SU-DHL-6 (cell line): ENCODE measurements around the gene TCF20.

Experiments used
- H2AFZ ChIP-seq: fragments of 200-600 bp; sonication (generic); 2 replicates; pipeline ENCODE4 v1.6.1; 2014; ENCODE audit warnings: low read depth, mild to moderate bottlenecking, moderate library complexity, mixed read lengths, antibody characterized with exemption, low read length; ENCODE audit not compliant: severe bottlenecking
- H3F3A ChIP-seq: fragments of 200-600 bp; shearing (Covaris generic); 2 replicates; pipeline ENCODE4 v1.6.0; 2016; ENCODE audit warnings: antibody characterized with exemption, mild to moderate bottlenecking; ENCODE audit not compliant: insufficient read depth
- H3K27ac ChIP-seq: fragments of 200-600 bp; sonication (generic); 2 replicates; pipeline ENCODE4 v1.5.1; 2016; ENCODE audit warnings: low read depth, mild to moderate bottlenecking, low read length, moderate library complexity, mixed read lengths
- H3K27me3 ChIP-seq: fragments of 200-600 bp; sonication (generic), shearing (Covaris generic); 2 replicates; pipeline ENCODE4 v1.6.0; 2014; ENCODE audit warnings: mild to moderate bottlenecking, low read length
- H3K36me3 ChIP-seq: fragments of 200-600 bp; sonication (generic); 2 replicates; pipeline ENCODE4 v1.6.1; 2014; ENCODE audit warnings: mild to moderate bottlenecking, low read length, mixed read lengths
- H3K4me2 ChIP-seq: fragments of 300-600, 200-600 bp; shearing (Covaris generic), sonication (generic); 2 replicates; pipeline ENCODE4 v1.6.0; 2014; ENCODE audit warnings: low read length, low read depth, mild to moderate bottlenecking; ENCODE audit not compliant: poor library complexity, severe bottlenecking
- H3K4me3 ChIP-seq: fragments of 200-600 bp; sonication (generic); 2 replicates; pipeline ENCODE4 v1.5.1; 2014; ENCODE audit warnings: antibody characterized with exemption, low read length, mild to moderate bottlenecking, mixed read lengths; ENCODE audit not compliant: insufficient read depth, poor library complexity, severe bottlenecking
- H3K79me2 ChIP-seq: fragments of 200-600 bp; sonication (generic); 2 replicates; pipeline ENCODE4 v1.6.1; 2014; ENCODE audit warnings: mild to moderate bottlenecking, low read length, moderate library complexity; ENCODE audit not compliant: insufficient read depth
- H3K9ac ChIP-seq: fragments of 200-600 bp; sonication (generic); 2 replicates; pipeline ENCODE4 v1.7.0; 2014; ENCODE audit warnings: mild to moderate bottlenecking, low read length
- H3K9me2 ChIP-seq: fragments of 200-600 bp; sonication (generic); replicated peaks from 2 replicates; pipeline ENCODE4 v1.6.1; 2014; ENCODE audit warnings: low read length; ENCODE audit not compliant: insufficient read depth
- H3K9me3 ChIP-seq: fragments of 200-600 bp; sonication (generic); 2 replicates; pipeline ENCODE4 v1.6.1; 2014; ENCODE audit warnings: low read length, mixed read lengths; ENCODE audit not compliant: insufficient read depth
- H4K20me1 ChIP-seq: fragments of 200-600 bp; sonication (generic); 2 replicates; pipeline ENCODE4 v1.6.1; 2014; ENCODE audit warnings: low read depth, mild to moderate bottlenecking, antibody characterized with exemption, low read length, moderate library complexity, mixed read lengths
- CTCF ChIP-seq: fragments of 200-600 bp; sonication (generic); IDR thresholded peaks from one replicate; pipeline ENCODE4 v1.5.1; 2017; ENCODE audit warnings: antibody characterized with exemption, mild to moderate bottlenecking, low read length, moderate library complexity; ENCODE audit not compliant: insufficient read depth, poor library complexity, severe bottlenecking
- EZH2phosphoT487 ChIP-seq: fragments of 200-600 bp; sonication (generic), shearing (Covaris generic); conservative IDR thresholded peaks from 2 replicates; pipeline ENCODE4 v1.6.1; 2018; ENCODE audit warnings: mild to moderate bottlenecking, antibody characterized with exemption, low read length, moderate library complexity, mixed read lengths

TCF20 gene

DNA sequence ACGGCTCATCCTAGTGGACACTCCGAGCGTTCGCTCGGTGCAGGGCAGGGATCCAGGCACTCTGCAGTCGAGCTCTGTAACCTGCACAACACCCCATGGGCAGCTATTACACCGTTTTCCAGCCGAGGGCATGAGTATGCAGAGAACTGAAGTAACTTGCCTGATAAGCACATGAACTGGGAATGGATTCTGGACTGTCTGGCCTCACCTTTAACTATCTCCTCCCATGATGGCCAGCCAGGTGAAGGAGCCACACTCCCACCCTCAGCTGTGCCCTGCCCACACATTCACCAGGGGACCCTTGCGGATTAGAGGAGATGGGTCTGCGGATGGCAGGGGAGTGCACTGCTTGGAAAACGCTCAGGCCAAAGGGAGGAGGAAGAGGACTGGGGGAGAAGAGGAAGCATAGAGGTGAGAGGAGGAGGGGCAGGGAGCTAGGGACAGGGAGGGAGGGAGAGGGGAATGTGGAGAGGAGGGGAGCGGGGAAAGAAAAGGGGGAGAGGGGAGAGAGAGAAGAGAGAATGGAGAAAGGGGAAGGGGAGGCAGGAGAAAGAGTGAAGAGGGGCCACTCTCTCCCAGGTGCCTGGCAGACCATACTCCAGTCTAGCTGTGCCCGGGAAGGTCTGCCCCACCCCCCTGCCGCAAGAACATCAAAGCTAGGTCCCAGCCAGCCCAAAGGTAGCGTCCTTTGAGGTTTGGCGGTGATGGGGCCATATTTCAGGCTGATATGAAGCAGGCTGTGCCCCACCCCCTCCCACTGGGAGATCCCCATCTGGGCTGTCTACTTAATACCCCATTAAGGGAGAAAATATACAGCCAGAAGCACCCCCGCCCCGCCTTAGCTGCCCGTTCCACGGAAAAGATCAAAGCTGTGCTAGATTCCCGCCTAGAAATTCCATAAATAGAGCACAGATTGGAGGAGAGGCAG is 33.2 kb upstream of the TCF20 start:
- Histone ChIP-seq H3K27me3 (no peaks in the 10 kb centered on the region), H3K4me3 (no peak overlapping the region), H3K4me2 (no peak overlapping the region)

GRCh38 chr22:42301742-42302102 is 31.3 kb upstream of the TCF20 start:
- H4K20me1 ChIP-seq, result no peaks in the 10 kb centered on the region
- H3K4me2 ChIP-seq, result no peak overlapping the region
- no peaks in the 10 kb centered on the region for H3K27me3 ChIP-seq
- no peak overlapping the region for H3K4me3 ChIP-seq
- no peaks in the 10 kb centered on the region for H3K9me2 ChIP-seq
- no peaks in the 10 kb centered on the region for H3K79me2 ChIP-seq
- peaks cover 7% of the 10 kb centered on the region for H3F3A ChIP-seq
- no peaks in the 10 kb centered on the region for H3K36me3 ChIP-seq
- H3K9ac ChIP-seq, result no peak overlapping the region
- H2AFZ ChIP-seq, result no peak overlapping the region
- no peaks in the 10 kb centered on the region for H3K9me3 ChIP-seq
- no peak overlapping the region for H3K27ac ChIP-seq
- TF ChIP-seq CTCF, result no peak
- no peak for TF ChIP-seq EZH2phosphoT487

More for the DNA sequence above, 33.2 kb upstream of the TCF20 start:
- no peaks in the 10 kb centered on the region for H4K20me1 ChIP-seq
- TF ChIP-seq EZH2phosphoT487, result no peak
- TF ChIP-seq CTCF, result no peak
- no peak overlapping the region for H2AFZ ChIP-seq
- H3K79me2 ChIP-seq, result no peaks in the 10 kb centered on the region
- no peaks in the 10 kb centered on the region for H3K9me3 ChIP-seq
- H3K36me3 ChIP-seq, result no peaks in the 10 kb centered on the region
- H3K27ac ChIP-seq, result no peak overlapping the region
- no peaks in the 10 kb centered on the region for H3K9me2 ChIP-seq
- peaks cover 7% of the 10 kb centered on the region for H3F3A ChIP-seq
- H3K9ac ChIP-seq, result no peak overlapping the region

DNA sequence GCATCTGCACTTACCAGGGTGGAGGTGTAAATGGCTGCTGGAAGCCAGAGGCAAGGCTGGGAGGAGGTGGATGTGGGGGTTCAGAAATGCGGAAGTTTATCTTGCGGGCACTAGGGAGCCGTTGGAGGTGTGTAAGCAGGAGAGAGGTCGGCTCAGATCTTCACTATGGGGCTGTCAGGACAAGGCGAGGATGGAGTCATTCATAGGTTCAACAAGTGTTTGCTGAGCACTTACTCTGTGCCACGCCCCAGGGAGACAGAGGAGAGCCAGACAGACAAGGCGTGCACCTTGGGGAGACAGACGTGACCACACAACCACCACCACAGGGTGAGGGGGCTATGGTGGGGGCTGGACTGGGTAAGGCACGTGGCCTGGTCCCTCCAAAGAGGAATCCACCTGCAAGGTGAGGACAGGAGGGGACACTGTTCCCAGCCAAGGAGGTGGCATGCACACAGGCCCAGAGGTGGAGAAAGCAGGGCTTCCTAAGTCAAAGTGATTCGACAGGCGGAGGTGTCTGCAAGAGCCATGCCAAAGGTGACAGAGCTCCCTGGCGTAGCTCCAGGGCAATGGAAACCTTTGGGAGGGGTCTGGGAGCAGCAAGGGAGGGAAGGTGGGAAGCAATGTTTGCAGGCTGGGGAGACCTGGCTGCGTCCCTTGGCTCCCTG is 30.8 kb upstream of the TCF20 start:
- Histone ChIP-seq H3K9me3 (no peaks in the 10 kb centered on the region), H3K36me3 (no peaks in the 10 kb centered on the region), H3K27me3 (no peaks in the 10 kb centered on the region), H3K9ac (no peak overlapping the region), H3K79me2 (no peaks in the 10 kb centered on the region), H2AFZ (no peak overlapping the region), H3F3A (peaks cover 7% of the 10 kb centered on the region), H3K9me2 (no peaks in the 10 kb centered on the region), H3K4me2 (peak overlapping the region; percentile 63), H4K20me1 (no peaks in the 10 kb centered on the region), H3K4me3 (peak overlapping the region; percentile 23), H3K27ac (peak overlapping the region; percentile 83)
- TF ChIP-seq EZH2phosphoT487, result no peak
- TF ChIP-seq CTCF, result no peak
